Measurements from ENCODE around the gene CXADR.

CXADR gene

DNA sequence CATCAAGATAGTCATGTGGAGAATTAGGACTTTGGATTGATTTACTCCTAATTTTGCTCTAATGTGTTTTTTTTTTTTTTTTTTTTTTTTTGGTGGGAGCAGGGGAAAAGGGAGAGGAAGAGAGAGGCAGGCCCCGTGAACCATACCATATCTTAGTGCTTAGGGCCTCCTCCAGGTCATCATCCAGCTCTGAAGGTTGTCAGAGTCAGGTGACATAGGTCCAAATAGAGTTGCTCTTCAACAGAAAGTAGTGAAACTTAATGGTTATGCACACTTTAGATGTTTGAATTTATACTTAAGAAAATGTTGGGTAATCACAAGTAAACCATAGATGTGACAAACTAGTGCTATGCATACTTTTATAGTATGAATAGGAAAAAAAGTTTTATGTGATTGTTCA lies 32.2 kb downstream of the CXADR start:
- DNase-seq = no peak

DNA sequence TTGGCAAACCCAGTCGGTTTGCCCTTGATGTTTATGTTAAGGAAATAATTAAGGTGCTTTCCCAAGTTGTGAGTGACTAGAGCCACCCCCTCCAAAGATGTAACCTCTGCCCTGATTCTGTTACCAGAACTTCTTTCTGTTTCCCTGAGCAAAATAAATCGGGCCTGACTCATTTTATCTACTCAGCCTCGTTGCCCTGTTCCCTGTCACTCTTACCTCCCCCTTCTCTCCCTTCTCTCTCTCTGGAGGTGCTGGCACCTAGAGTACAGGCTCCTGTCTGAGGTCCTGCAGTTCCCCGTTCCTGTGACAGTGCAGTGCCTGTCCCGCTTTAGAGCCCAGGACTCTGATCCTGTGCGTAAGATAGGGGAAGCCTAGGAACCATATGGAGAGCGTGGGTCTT lies 35.4 kb downstream of the CXADR start:
- no peak for DNase-seq

DNA sequence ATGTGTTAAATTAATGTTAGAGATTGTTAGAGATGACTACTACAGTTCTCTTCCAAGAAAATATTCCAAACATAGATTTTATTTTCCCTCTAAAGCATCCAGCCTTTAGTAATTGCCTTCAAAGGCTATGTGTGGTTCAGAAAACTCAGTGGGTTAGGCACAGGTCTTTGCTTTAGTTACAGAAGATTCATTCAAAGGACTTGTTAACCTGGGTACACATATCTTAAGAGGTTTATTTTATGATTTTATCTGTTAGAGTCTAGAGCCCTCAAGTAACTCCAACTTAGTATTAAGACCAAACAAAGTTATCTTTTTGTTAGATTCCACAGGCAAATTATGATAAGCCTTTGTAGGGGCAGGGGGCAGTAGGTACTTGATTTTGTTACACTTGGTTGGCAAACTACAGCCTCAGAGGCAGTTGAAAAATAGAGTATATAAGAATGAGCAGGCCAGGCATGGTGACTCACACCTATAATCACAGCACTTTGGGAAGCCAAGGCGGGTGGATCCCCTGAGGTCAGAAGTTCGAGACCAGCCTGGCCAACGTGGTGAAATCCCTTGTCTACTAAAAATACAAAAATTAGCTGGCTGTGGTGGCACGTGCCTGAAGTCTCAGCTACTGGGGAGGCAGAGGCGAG lies 37.9 kb downstream of the CXADR start:
- no peak for DNase-seq

DNA sequence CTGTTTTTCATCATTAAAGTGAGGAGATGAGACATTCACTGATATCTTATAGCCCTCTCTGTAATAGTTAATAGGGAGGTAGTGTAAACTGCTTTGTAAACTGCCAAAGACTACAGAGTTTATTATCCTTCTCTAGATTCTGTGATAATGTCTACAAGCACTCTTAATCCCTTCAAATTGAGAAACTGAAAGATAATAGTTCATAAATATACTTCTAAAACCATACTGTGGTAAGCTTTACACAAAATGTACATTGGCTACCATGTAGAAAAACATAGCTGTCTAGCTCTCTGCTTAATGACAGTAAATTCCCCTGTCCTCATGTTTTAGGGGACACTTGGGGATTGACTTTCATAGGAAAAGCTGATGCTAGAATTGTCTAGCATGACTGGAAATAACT lies 39.6 kb downstream of the CXADR start:
- DNase-seq = no peak

DNA sequence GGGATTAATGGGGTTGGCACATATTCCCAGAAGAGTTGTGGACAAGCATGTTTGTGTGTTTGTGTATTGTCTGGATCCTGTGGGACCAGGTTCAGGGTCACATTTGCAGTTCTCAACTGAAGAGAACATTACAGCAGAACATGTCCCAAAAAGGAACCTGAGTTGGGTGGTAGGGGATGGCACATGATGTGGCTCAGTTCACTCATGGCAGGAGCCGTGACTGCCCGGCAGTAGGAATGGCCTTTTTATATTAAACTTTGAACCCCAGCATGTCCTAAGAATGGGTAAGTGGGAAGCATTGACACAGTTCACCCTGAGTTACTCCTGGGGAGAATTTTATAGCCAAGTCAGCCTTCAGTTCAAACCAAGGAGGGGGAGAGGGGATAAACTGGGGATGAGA lies 41.3 kb downstream of the CXADR start:
- no peak for DNase-seq

DNA sequence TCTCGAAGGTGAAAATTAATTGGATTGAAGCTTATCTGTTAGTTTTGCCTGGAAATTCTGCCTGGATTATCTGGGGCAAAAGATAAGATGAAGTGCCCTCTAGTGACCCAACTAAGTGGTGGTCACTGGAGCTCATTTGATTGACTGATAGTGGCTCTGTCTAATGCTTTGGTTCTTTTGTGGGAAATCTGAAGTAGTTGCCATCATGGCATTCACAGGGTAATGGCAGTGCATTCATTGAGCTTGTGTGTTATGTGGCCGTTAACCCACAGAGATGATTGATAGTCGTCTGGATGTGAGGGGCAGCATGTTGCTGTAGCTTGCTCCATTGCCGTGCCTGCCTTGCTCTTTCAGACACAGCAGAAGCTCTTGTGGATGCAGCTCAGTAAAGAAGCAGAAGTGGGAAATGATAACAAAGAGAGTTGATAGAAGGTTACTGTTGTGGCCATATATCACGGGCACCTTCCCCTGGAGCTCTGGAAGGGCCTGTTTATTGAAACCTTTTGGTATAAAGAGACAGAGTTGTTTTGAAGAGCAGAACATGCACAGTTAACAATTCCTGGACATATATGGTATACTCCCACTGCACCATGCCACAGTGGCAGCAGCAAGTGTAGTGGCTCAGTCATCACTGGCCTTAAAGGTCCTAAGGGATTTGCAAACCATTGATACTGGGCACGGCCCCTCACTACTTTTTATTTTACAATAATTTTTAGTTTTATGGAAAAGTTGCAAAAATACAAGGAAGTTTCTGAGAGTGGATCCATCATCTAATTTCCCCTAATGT lies 42.0 kb downstream of the CXADR start:
- DNase-seq = no peak

DNA sequence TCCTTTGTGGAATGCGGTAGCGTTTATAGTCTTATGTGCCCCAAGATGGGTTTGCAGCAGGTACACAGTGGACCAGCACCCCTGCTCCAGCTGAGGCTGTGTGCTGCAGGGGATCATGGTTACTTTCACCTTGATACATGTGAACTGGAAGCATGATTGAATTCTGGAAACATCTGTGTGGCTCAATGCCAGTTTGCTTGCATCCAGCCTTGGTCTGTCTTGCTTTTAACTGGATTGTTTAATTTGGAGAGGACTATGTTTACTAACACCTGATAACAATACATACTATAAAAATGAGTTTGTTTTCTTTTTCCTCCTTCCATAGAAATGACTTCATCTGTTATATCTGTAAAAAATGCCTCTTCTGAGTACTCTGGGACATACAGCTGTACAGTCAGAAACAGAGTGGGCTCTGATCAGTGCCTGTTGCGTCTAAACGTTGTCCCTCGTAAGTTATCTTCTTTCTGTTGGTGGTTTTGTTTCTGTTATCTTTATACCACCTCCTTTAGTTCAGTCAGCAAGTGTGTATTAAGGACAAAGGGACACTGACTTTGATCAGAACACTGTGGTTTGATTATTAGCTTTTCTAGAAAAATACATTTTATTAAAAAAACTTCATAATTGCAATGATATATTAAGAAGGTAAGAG lies 47.7 kb downstream of the CXADR start:
- no peak for DNase-seq

DNA sequence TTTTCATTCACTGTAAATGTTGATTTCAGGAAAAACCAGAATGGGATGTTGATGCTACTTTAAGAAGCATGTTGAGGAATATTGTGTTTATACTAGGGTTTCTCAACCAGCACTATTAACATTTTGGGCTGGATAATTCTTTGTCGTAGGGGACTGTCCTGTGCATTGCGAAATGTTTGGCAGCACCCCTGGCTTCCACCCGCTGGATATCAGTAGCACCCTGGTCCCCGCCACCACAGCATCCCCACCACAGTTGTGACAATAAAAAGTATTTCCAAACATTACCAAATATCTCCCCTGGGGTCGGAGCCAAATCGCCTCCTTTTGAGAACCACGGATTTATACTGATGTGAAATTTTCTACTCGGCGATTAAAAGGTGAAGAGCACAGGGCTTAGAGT lies 57.9 kb downstream of the CXADR start:
- no peak for DNase-seq

DNA sequence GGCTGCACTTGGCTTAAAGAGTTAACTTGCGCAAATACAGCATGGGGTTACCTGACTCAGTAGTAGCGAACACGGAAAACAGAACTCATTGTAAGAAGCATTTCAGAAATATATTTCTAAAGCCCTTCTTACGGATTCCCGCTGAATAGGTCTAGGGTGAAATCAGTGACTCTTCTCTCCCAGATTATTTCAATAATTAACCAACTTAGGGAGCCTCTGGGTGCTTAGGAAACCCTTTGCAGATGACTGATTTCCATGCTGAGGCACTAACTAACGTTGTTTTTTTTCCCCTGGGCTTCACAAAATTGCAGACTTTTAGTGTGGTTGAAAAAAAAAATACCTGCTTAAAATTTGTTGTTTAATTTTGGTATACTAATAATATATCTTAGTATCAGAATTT lies 59.6 kb downstream of the CXADR start:
- no peak for DNase-seq

DNA sequence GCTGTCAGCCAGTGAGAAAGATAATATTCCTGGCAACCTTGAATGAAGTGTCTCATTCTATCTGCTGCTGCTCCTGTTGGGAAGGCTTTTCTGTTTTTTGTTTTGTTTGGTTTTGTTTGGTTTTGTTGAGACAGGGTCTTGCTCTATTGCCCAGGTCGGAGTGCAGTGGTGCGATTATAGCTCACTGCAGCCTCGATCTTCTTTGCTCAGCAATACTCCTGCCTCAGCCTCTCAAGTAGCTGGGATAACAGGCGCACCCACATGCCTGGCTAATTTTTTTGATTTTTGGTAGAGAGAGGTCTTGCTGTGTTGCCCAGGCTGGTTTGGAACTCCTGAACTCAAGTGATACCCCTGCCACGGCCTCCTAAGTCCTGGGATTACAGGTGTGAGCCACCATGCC lies 62.2 kb downstream of the CXADR start:
- no peak for DNase-seq

DNA sequence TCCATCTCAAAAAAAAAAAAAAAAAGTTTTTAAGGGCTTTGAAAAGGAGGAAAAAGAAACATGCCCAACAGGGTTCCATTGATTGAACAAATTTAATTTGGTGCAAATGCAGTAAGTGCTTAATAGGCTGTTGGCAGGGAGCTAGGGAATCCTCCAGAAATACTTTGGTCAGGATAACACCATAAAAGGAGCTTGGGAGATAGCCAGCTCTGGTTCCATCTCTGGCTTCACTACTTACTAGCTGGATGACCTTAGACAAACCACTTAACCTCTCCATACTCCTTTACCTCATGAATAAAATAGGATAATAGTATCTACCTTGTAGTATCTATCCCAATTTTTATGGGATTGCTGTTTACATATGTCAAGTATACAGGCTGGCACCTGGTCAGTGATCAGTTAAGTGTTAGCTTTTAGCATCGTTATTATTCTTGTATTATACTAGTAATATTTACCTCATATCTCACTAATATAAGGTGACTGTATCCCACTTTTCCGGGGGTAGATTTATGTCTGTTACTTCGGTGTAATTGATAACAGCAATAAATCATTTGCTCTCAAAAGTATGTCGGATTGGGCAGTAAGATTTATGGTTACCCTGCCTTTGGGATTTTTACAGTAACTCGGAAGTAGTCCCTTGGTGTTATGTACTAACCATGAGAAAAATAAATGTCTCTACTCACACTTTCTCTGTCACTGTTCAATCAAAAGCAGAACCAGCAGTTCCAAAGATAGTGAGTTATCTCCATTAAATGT lies 63.4 kb downstream of the CXADR start:
- no peak for DNase-seq

DNA sequence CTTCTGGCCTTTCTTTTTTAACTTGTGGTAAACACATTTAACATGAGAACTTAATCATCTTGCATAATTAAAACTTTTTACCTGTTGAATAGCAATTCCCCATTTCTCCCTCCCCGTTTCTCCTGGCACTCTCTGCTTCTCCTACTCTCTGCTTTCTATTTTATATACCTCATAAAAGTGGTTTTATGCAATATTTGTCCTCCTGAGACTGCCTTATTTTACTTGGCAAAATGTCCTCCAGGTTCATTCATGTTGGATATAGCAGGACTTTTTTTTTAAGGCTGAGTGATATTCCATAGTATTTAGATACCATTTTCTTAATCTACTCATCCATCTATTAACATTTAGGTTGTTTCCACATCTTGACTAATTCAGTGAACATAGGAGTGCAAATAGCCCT lies 64.9 kb downstream of the CXADR start:
- DNase-seq = no peak

DNA sequence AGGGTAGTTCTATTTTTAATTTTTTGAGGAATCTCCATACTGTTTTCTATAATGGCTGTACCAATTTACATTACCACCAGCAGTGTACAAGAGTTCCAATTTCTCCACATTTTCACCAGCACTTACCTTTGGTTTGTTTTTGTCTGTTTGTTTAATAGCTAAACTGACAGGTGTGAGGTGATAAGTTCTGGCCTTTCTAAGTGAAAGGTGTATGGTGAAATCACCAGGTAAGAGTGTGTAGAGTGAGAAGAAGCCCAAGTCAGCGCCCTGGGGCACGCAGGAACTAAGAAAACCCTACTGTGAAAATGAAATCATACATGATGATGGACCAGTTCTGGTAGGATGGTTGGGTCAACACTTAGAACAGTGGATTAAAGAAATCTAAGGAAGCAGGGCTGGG lies 65.3 kb downstream of the CXADR start:
- no peak for DNase-seq

DNA sequence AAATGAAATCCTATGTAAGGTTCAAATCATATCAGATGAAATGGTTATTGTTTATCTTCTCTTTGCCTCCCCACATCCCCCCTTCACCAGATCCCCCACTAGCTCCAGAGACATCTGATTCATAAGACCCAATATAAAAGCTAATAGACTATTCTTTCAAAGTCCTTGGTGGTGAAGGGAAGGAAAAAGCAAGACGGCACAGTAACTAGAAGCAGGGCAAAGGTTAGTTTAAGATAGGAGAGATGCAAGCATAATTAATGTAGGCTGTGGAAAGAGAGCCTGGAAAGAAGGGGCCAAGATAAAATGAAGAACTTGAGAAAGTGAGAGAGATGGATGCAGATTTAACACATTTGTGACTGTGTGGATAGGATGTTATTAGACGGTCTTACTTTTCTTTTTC lies 66.0 kb downstream of the CXADR start:
- no peak for DNase-seq

DNA sequence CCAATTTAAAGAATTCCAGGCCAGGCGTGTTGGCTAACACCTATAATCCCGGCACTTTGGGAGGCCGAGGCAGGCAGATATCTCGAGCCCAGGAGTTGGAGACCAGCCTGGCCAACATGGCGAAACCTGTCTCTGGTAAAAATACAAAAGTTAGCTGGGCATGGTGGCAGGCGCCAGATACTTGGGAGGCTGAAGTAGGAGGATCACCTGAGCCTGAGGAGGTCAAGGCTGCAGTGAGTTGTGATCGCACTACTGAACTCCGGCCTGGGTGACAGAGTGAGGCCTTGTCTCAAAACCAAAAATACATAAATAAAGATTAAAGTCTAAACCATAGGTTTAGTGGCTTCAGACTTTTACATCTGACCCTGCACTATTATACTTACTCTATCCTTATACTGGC lies 67.5 kb downstream of the CXADR start:
- DNase-seq = no peak

DNA sequence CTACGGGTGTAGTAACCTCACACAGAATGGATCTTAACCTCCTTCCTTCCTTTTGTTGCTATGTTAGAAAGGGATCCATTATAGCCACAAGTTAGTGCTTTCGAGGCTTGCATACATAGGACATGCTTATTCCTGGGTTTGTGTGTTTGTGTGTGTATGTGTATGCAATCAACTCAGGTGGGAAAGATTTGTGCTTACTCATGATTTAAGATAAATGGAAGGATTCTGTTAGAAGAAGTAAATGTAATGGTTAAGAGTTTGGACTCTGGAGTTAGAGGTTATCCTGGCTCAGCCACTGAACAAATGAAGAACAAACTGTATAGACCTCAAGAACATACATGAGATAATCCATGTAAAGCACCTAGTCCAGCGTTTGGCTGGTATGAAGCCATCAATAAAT lies 71.1 kb downstream of the CXADR start:
- no peak for DNase-seq

DNA sequence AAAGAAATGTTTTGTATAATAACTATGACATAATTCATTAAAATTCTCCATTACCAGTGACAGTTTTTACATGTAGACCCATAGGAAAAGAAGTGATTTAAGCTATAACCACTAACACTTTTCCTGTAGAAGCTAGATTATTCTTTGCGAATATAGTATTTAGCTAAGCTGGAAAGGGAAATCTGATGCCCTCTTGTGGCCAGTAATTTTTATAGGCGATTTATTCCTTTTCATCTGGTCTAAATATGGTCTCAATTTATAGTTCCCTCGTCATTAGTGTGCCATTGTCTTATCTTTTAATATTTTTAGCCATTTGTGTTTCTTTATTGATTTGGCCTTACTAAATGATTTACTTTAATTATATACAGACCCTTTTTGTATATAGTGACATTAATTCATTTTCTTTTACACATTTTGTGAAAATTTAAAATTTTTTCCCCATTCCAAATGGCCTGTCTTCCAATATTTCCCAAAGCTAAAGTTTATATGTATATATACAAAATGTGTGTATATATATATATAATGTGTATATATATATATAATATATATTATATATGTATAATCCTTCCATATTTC lies 73.1 kb downstream of the CXADR start:
- no peak for DNase-seq

DNA sequence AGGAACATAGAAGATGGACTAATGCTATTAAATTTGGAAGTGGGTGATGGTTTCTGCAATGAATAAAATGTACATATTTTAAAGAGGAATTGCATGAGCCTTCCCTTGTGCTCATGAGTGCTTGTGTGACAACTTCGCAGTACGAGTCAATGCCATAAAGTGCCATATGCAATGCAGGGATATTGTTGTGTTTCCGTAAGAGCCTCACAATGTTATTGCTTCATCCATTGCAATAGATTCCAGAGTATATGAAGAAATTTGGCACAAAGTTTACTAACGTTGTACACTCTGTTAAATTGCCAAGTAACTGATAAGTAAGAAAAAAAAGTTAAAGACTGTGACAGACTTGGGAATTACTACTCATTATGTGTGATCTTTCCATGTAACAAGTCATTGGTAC lies 77.6 kb downstream of the CXADR start:
- no peak for DNase-seq

DNA sequence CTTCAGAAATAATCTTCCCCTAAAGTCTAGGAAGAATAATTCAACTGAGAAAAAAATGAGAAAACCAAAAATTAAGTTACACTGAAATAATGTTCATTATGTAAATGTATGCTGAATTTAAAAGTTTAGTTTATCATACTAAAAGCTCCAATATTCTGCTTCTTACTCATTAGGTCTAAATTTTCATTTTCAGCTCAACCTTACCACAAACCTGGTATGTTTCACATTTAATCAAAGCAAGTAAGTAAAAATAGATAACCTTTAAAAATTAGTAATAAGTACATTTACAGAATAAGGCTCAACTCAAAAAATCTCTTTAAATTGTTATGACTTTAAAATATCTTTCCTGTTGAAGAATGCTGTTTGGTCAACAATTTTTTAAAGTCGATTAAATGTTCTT lies 84.8 kb downstream of the CXADR start:
- DNase-seq = no peak

DNA sequence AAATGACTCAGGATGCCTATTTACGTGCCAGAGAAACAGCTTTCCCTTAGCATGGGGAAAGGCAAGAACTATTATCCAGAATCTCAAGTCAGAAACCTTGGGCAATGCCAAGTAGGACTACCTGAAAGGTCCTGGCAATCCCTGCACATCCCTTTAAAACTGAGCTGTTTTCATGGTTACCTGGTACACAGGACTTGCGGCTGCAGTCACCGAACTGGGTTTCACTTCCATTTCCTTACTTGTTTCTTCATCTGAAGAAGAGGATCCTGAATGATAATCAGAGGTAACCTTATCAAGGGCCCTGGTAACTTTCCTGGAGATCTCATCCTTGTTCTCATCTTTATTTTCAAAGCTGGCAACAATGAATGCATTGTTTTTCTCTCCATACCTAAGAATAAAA lies 85.6 kb downstream of the CXADR start:
- DNase-seq = no peak

DNA sequence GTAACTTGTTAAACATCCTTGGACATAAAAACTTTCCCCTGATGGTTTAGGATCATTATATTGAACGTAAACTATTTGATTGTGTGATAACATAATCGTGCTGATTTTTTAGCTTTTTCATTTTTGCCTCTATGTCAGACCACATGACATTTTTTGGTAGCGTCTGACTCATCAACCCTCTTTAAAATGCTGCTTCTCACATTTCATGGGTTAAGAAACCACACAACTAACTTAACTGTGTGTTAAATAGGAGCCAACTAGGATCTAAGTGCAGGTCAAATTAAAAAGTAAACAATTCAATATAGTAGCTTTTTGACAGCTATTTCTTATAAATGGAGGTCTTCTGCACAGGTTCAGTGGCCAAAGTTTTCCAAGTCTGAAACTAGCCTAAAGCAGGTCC lies 90.0 kb downstream of the CXADR start:
- DNase-seq = no peak

DNA sequence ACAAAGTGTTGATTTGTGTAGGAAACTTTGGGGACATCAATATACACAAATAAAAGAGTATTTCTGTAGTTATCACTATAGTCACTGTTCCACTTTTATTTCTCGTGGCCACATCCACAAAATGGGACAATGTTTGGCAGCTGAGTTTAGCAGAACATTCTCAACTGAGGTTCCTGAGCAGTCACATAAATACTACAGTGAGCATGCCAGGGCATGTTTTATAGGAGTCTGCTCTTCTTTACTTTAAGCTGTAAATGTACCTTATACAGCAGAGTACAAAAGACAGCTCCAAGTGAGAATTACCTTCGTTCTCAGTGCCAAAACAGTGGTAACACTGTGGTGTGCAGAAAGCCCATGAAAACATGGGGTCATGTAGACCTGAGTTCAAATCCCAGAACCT lies 94.8 kb downstream of the CXADR start:
- no peak for DNase-seq

DNA sequence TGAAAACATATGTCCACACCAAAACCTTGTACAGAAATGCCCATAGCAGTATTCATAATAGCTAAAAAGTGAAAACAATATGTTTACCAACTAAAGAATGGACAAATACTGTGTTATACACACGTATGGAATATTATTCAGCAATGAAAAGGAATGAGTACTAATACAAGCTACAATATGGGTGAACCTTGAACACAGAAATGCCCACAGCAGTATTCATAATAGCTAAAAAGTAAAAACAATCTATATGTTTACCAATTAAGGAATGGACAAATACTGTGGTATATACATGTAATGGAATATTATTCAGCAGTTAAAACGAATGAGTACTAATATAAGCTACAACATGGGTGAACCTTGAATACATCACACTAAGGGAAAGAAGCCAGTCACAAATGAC lies 96.8 kb downstream of the CXADR start:
- DNase-seq = no peak
